Stomach (tissue), 4 donors: Measurements from ENCODE around the gene PRDM2.

Experiments
- EP300 ChIP-seq: sonication (generic); formaldehyde crosslinking; IDR thresholded peaks from one replicate; pipeline ENCODE4 v1.6.1; 2017; ENCODE audit warnings: antibody characterized with exemption
- POLR2A ChIP-seq, 4 donors: fragments of 450-650 bp; IDR thresholded peaks; one replicate each; pipeline ENCODE4 v1.6.1; 2016; ENCODE audit warnings: antibody characterized with exemption in 4 of 4, control low read depth in 2 of 4, mild to moderate bottlenecking in 1 of 4, moderate library complexity in 1 of 4
- POLR2AphosphoS5 ChIP-seq, 3 donors: sonication (generic); formaldehyde crosslinking; IDR thresholded peaks; one replicate each; pipeline ENCODE4 v1.6.1; 2016; ENCODE audit warnings: antibody characterized with exemption in 3 of 3
- TF ChIP-seq, protein P1 (sequence below), 7 experiments: fragments of 450-650 bp in 4 of 7; fragments of 200-600 bp in 3 of 7; sonication (generic) in 3 of 7; IDR thresholded peaks; one replicate each; pipeline ENCODE4 v1.5.1; 2016 to 2019; ENCODE audit warnings: antibody characterized with exemption in 7 of 7, control low read depth in 2 of 7, mild to moderate bottlenecking in 1 of 7

DNA sequence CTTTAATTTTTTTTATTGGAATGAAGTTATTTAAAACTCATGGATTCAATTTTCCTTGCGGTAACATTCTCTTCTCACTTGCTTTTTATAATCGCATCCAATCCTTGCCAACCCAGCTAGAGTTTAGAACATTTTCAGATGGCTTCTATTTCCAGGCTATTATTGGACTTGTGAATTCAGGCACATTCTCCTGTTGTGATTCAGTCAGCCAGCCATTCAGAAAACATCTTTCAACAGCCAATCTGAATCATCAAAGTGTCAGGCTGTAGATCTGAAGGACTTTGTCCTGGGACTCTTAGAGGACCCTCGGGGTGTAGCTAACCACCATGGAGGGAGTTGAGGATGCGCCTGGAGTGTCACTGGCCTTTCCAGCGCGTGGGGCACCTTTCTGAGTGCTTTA is 92.4 kb downstream of the PRDM2 start:
- TF ChIP-seq POLR2AphosphoS5 (IDR thresholded peaks at IDR 0.05) = no peak
- no peak for TF ChIP-seq EP300
- TF ChIP-seq, protein P1, sequence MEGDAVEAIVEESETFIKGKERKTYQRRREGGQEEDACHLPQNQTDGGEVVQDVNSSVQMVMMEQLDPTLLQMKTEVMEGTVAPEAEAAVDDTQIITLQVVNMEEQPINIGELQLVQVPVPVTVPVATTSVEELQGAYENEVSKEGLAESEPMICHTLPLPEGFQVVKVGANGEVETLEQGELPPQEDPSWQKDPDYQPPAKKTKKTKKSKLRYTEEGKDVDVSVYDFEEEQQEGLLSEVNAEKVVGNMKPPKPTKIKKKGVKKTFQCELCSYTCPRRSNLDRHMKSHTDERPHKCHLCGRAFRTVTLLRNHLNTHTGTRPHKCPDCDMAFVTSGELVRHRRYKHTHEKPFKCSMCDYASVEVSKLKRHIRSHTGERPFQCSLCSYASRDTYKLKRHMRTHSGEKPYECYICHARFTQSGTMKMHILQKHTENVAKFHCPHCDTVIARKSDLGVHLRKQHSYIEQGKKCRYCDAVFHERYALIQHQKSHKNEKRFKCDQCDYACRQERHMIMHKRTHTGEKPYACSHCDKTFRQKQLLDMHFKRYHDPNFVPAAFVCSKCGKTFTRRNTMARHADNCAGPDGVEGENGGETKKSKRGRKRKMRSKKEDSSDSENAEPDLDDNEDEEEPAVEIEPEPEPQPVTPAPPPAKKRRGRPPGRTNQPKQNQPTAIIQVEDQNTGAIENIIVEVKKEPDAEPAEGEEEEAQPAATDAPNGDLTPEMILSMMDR (IDR thresholded peaks at IDR 0.05) = no peak
- no peak for TF ChIP-seq POLR2A (IDR thresholded peaks at IDR 0.05)
